ENCODE data around the gene CLPTM1L.

- no peak for TF ChIP-seq POLR2A (IDR thresholded peaks at IDR 0.05; ENCODE audit: low read depth, low read length)
- no peak for TF ChIP-seq POLR2AphosphoS5 (IDR thresholded peaks at IDR 0.05; ENCODE audit: low read depth, low read length)
- no peak for TF ChIP-seq TAF1 (IDR thresholded peaks at IDR 0.05; ENCODE audit: borderline replicate concordance, low read depth, low read length)
These were observed 44.9 kb downstream of the CLPTM1L start for GRCh38 chr5:1299961-1300360.
